ENCODE measurements around the gene MTHFSD. TPM values are rescaled to one million over a fixed set of nuclear protein-coding genes. Genes with fewer than 3 reads are reported as not detected.

The MTHFSD gene
- polyA plus RNA-seq, 1 donor (not counting 4 experiments of a cell fraction or from before 2014, with no cell fraction given) = 14.7 TPM

DNA sequence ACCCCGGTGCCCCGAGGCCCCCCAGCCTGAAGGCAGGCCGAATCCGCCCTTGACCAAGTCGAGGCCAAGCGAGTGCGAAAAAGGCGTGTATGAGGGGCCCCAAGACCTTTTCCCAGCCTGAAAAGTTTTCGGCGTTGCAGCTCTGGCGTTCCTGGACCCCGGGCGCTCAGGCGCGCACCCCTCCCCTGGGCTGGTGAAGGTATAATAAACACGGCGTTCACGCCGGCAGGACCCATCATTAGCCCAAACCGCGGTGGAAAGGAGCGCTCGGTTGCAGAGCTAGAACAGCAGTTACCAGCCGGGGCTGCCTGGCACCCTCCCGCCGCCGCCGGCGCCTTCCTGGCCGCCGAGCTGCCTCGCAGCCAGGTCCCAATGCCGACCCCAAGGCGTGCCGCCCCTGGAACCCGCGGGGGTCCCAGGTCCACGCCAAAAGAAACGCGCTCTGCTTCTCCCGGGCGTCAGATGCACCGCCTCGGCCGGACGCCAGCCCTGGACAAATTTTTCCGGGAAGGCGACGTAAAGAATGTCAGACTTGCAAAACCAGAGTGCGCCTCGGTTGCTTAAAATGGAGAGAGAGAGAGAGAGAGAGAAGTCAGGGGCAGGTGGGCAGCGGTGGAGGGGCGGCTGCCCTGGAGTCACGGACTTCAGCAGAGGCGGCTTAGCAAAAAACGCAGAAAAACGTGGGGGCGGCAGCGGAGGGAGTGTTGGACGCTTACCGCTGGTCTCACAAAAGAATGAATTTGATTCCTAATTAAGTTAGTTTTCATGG, 56.2 kb downstream of the MTHFSD start:
- TF ChIP-seq EZH2 (IDR thresholded peaks at IDR 0.05; ENCODE audit: low read length) = peak; percentile 92
- TF ChIP-seq, protein P1, sequence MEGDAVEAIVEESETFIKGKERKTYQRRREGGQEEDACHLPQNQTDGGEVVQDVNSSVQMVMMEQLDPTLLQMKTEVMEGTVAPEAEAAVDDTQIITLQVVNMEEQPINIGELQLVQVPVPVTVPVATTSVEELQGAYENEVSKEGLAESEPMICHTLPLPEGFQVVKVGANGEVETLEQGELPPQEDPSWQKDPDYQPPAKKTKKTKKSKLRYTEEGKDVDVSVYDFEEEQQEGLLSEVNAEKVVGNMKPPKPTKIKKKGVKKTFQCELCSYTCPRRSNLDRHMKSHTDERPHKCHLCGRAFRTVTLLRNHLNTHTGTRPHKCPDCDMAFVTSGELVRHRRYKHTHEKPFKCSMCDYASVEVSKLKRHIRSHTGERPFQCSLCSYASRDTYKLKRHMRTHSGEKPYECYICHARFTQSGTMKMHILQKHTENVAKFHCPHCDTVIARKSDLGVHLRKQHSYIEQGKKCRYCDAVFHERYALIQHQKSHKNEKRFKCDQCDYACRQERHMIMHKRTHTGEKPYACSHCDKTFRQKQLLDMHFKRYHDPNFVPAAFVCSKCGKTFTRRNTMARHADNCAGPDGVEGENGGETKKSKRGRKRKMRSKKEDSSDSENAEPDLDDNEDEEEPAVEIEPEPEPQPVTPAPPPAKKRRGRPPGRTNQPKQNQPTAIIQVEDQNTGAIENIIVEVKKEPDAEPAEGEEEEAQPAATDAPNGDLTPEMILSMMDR (optimal IDR thresholded peaks at IDR 0.05 in 1 of 3, IDR thresholded peaks at IDR 0.05 in 1 of 3, conservative IDR thresholded peaks at IDR 0.05 in 1 of 3; ENCODE audit: extremely low read depth in 1 of 3, insufficient read depth in 2 of 3, low read length in 3 of 3) = no peak
- no peaks in the 10 kb centered on the region for H3K79me2 ChIP-seq (ENCODE audit: control insufficient read depth, insufficient read depth, low read length)
- FAIRE-seq = no peak
- no peak overlapping the region for H3K4me2 ChIP-seq (ENCODE audit: control insufficient read depth, extremely low read depth, insufficient read depth, low read depth, low read length)
- no peaks in the 10 kb centered on the region for H3K9me3 ChIP-seq (ENCODE audit: control insufficient read depth, low read depth, low read length)
- H3K9me1 ChIP-seq (ENCODE audit: control insufficient read depth, extremely low read depth, insufficient read depth, low read length) = no peaks in the 10 kb centered on the region
- H3K27ac ChIP-seq (ENCODE audit: control insufficient read depth, insufficient read depth, low read length) = no peak overlapping the region
- H3K27me3 ChIP-seq (ENCODE audit: control insufficient read depth, extremely low read depth, insufficient read depth, low read length) = peaks cover 94% of the 10 kb centered on the region
- no peak overlapping the region for H3K9ac ChIP-seq (ENCODE audit: control insufficient read depth, extremely low read depth, insufficient read depth, low read length)
- H2AFZ ChIP-seq (ENCODE audit: control insufficient read depth, low read length) = no peak overlapping the region
- DNase-seq (ENCODE audit: low read depth, low spot score) = no peak
- no peaks in the 10 kb centered on the region for H3K36me3 ChIP-seq (ENCODE audit: control insufficient read depth in 2 of 2, extremely low read depth in 1 of 2, insufficient read depth in 2 of 2, low read length in 2 of 2)
- dilution Hi-C loops (cut with MboI; ENCODE audit: extremely low pct_ligation_motif_present, low sequenced_read_pairs) = no loop called here
- H4K20me1 ChIP-seq (ENCODE audit: control insufficient read depth, extremely low read depth, insufficient read depth, low read length) = no peaks in the 10 kb centered on the region
- no peaks in the 10 kb centered on the region for H3K4me1 ChIP-seq (ENCODE audit: control insufficient read depth, extremely low read depth, insufficient read depth, low read length)
- H3K4me3 ChIP-seq (ENCODE audit: control insufficient read depth in 2 of 3, extremely low read depth in 1 of 3, insufficient read depth in 2 of 3, low read depth in 1 of 3, low read length in 3 of 3) = no peak overlapping the region

DNA sequence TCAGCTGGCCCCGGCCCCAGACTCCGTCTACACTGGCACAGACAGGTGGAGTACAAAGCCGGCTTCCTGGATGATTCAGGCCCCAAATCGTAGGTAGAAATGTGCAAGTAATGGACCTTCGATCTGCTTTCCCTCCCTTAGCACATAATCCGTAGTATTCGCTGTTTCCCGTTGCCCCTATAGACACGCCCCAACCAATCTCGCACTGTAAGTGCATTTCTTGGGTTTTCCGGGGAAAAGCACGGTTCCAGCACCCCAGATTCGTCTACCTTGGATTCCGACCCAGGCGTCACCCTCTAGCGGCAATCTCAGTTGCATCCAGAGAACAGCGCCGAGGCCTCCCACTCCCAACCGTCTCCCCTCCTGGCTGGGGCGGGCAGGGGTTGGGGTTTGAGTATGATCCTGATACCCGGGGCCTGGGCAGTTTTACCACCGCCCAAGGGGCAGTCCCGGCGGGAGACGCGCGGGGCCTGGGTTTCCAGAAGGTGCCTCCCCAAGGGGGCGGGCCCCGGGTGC, 56.8 kb downstream of the MTHFSD start:
- Histone ChIP-seq H4K20me1 (ENCODE audit: control insufficient read depth, extremely low read depth, insufficient read depth, low read length) (no peaks in the 10 kb centered on the region), H3K9ac (ENCODE audit: control insufficient read depth, extremely low read depth, insufficient read depth, low read length) (no peak overlapping the region), H3K4me3 (ENCODE audit: control insufficient read depth in 2 of 3, extremely low read depth in 1 of 3, insufficient read depth in 2 of 3, low read depth in 1 of 3, low read length in 3 of 3) (no peak overlapping the region), H3K27me3 (ENCODE audit: control insufficient read depth, extremely low read depth, insufficient read depth, low read length) (peaks cover 94% of the 10 kb centered on the region), H3K79me2 (ENCODE audit: control insufficient read depth, insufficient read depth, low read length) (no peaks in the 10 kb centered on the region), H3K27ac (ENCODE audit: control insufficient read depth, insufficient read depth, low read length) (no peak overlapping the region), H2AFZ (ENCODE audit: control insufficient read depth, low read length) (no peak overlapping the region), H3K4me1 (ENCODE audit: control insufficient read depth, extremely low read depth, insufficient read depth, low read length) (no peaks in the 10 kb centered on the region), H3K4me2 (ENCODE audit: control insufficient read depth, extremely low read depth, insufficient read depth, low read depth, low read length) (no peak overlapping the region), H3K9me3 (ENCODE audit: control insufficient read depth, low read depth, low read length) (no peaks in the 10 kb centered on the region), H3K9me1 (ENCODE audit: control insufficient read depth, extremely low read depth, insufficient read depth, low read length) (no peaks in the 10 kb centered on the region), H3K36me3 (ENCODE audit: control insufficient read depth in 2 of 2, extremely low read depth in 1 of 2, insufficient read depth in 2 of 2, low read length in 2 of 2) (no peaks in the 10 kb centered on the region)
- FAIRE-seq = no peak
- no peak for DNase-seq (ENCODE audit: low read depth, low spot score)
- dilution Hi-C loops (cut with MboI; ENCODE audit: extremely low pct_ligation_motif_present, low sequenced_read_pairs) = no loop called here
- TF ChIP-seq EZH2 (IDR thresholded peaks at IDR 0.05; ENCODE audit: low read length) = peak; percentile 68
- TF ChIP-seq, protein P1 (optimal IDR thresholded peaks at IDR 0.05 in 1 of 3, IDR thresholded peaks at IDR 0.05 in 1 of 3, conservative IDR thresholded peaks at IDR 0.05 in 1 of 3; ENCODE audit: extremely low read depth in 1 of 3, insufficient read depth in 2 of 3, low read length in 3 of 3) = no peak
